Neural progenitor cell (in vitro differentiated cells): ENCODE measurements around the gene GRID1. TPM values are rescaled to one million over a fixed set of nuclear protein-coding genes. Genes with fewer than 3 reads are reported as not detected.

Source experiments
- DNase-seq: peaks from one replicate; pipeline ENCODE4 v3.0.0-alpha.2; 2016; ENCODE audit warnings: low spot score
- H2AFZ ChIP-seq: fragments of 200-600 bp; sonication (generic); replicated peaks from 2 replicates; pipeline ENCODE4 v1.6.1; 2016; ENCODE audit warnings: antibody characterized with exemption
- H3F3A ChIP-seq: fragments of 200-600 bp; sonication (generic); 2 replicates; pipeline ENCODE4 v1.6.1; 2016; ENCODE audit warnings: antibody characterized with exemption, low read depth
- H3K27ac ChIP-seq: fragments of 200-600 bp; sonication (generic); 2 replicates; pipeline ENCODE4 v1.5.1; 2016; ENCODE audit warnings: mild to moderate bottlenecking
- H3K27me3 ChIP-seq: fragments of 200-600 bp; sonication (generic); 2 replicates; pipeline ENCODE4 v1.6.1; 2016; ENCODE audit warnings: mild to moderate bottlenecking, moderate library complexity
- H3K36me3 ChIP-seq: fragments of 200-600 bp; sonication (generic); 2 replicates; pipeline ENCODE4 v1.5.1; 2016
- H3K4me1 ChIP-seq: fragments of 200-600 bp; sonication (generic); 2 replicates; pipeline ENCODE4 v1.6.1; 2016; ENCODE audit warnings: mixed run types
- H3K4me2 ChIP-seq: fragments of 200-600 bp; sonication (generic); 2 replicates; pipeline ENCODE4 v1.6.1; 2016
- H3K4me3 ChIP-seq: fragments of 200-600 bp; sonication (generic); 2 replicates; pipeline ENCODE4 v1.5.1; 2016
- H3K79me2 ChIP-seq: fragments of 200-600 bp; sonication (generic); 2 replicates; pipeline ENCODE4 v1.6.1; 2016; ENCODE audit warnings: low read depth
- H3K9ac ChIP-seq: fragments of 200-600 bp; sonication (generic); 2 replicates; pipeline ENCODE4 v1.6.1; 2016
- H3K9me3 ChIP-seq: fragments of 200-600 bp; sonication (generic); 2 replicates; pipeline ENCODE4 v1.5.1; 2016; ENCODE audit warnings: low read depth
- H4K20me1 ChIP-seq: fragments of 200-600 bp; sonication (generic); 2 replicates; pipeline ENCODE4 v1.6.1; 2016; ENCODE audit warnings: low read depth
- H3K27ac Mint-ChIP-seq: 3 replicates; pipeline ENCODE4 v1.8.0; 2021; ENCODE audit warnings: mixed read lengths
- H3K27me3 Mint-ChIP-seq: 2 replicates; pipeline ENCODE4 v1.8.0; 2022; ENCODE audit warnings: low read depth, mild to moderate bottlenecking, inconsistent platforms, moderate library complexity, mixed read lengths; ENCODE audit not compliant: insufficient read depth
- H3K36me3 Mint-ChIP-seq: 3 replicates; pipeline ENCODE4 v1.8.0; 2021; ENCODE audit warnings: mixed read lengths
- H3K4me1 Mint-ChIP-seq: 3 replicates; pipeline ENCODE4 v1.8.0; 2021; ENCODE audit warnings: mixed read lengths
- H3K4me3 Mint-ChIP-seq: 3 replicates; pipeline ENCODE4 v1.8.0; 2021; ENCODE audit warnings: mild to moderate bottlenecking, moderate library complexity, mixed read lengths
- H3K9me3 Mint-ChIP-seq: 3 replicates; pipeline ENCODE4 v1.8.0; 2020; ENCODE audit warnings: mixed read lengths
- CTCF ChIP-seq: fragments of 200-600 bp; sonication (generic); IDR thresholded peaks from 2 replicates; pipeline ENCODE4 v1.5.1; 2017; ENCODE audit warnings: antibody characterized with exemption, mild to moderate bottlenecking
- EZH2 ChIP-seq: fragments of 200-600 bp; sonication (generic); IDR thresholded peaks from 2 replicates; pipeline ENCODE4 v1.6.1; 2017; ENCODE audit warnings: antibody characterized with exemption, mild to moderate bottlenecking, moderate library complexity
- EZH2phosphoT487 ChIP-seq: fragments of 200-600 bp; sonication (generic); IDR thresholded peaks from 2 replicates; pipeline ENCODE4 v1.6.1; 2017; ENCODE audit warnings: antibody characterized with exemption
- total RNA-seq: library from RNA; depleted of rRNA; stranded (reverse); fragments of >200 nt; gene quantifications from 2 replicates; pipeline ENCODE4 v1.2.3, GENCODE V29; 2015; ENCODE audit warnings: low replicate concordance

The GRID1 gene
- total RNA-seq, 1 donor from 2014 or later, result not detected

- H4K20me1 ChIP-seq, result no peaks in the 10 kb centered on the region
- H3K4me1 Mint-ChIP-seq, result peaks cover 19% of the 10 kb centered on the region
These were observed 29.4 kb downstream of the GRID1 start for GRCh38 chr10:86337121-86337601.

GRCh38 chr10:86336341-86336740, 30.3 kb downstream of the GRID1 start:
- no peak overlapping the region for H3K9ac ChIP-seq
- H3K27ac ChIP-seq, result no peak overlapping the region
- no peaks in the 10 kb centered on the region for H3K27me3 ChIP-seq
- peaks cover 19% of the 10 kb centered on the region for H3K4me1 Mint-ChIP-seq
- no peaks in the 10 kb centered on the region for H3K36me3 Mint-ChIP-seq
- H3K36me3 ChIP-seq, result no peaks in the 10 kb centered on the region
- peaks cover 10% of the 10 kb centered on the region for H3K4me1 ChIP-seq
- H3K4me3 ChIP-seq, result no peak overlapping the region
- H3K9me3 Mint-ChIP-seq, result no peaks in the 10 kb centered on the region
- no peak overlapping the region for H3K27ac Mint-ChIP-seq
- H3K4me2 ChIP-seq, result no peak overlapping the region
- no peaks in the 10 kb centered on the region for H3K9me3 ChIP-seq
- no peaks in the 10 kb centered on the region for H3F3A ChIP-seq
- no peak for TF ChIP-seq EZH2phosphoT487
- no peak for TF ChIP-seq CTCF
- TF ChIP-seq EZH2, result no peak
- H3K79me2 ChIP-seq, result no peaks in the 10 kb centered on the region
- H3K27me3 Mint-ChIP-seq, result peaks cover 15% of the 10 kb centered on the region
- H2AFZ ChIP-seq, result no peak overlapping the region
- DNase-seq, result no peak
- H3K4me3 Mint-ChIP-seq, result no peak overlapping the region
- H4K20me1 ChIP-seq, result no peaks in the 10 kb centered on the region

More at GRCh38 chr10:86337121-86337601, 29.4 kb downstream of the GRID1 start:
- H3K27me3 ChIP-seq, result no peaks in the 10 kb centered on the region
- peaks cover 15% of the 10 kb centered on the region for H3K27me3 Mint-ChIP-seq
- H3K9me3 ChIP-seq, result no peaks in the 10 kb centered on the region
- H3K4me3 Mint-ChIP-seq, result no peak overlapping the region
- H3K36me3 ChIP-seq, result no peaks in the 10 kb centered on the region
- H3K4me3 ChIP-seq, result no peak overlapping the region
- H3K27ac ChIP-seq, result no peak overlapping the region
- no peak overlapping the region for H3K4me2 ChIP-seq
- H3K79me2 ChIP-seq, result no peaks in the 10 kb centered on the region
- no peak overlapping the region for H2AFZ ChIP-seq
- H3K36me3 Mint-ChIP-seq, result no peaks in the 10 kb centered on the region
- no peaks in the 10 kb centered on the region for H3K9me3 Mint-ChIP-seq
- H3F3A ChIP-seq, result no peaks in the 10 kb centered on the region
- H3K9ac ChIP-seq, result no peak overlapping the region
- no peak for TF ChIP-seq EZH2phosphoT487
- TF ChIP-seq EZH2, result no peak
- no peak for TF ChIP-seq CTCF
- H3K27ac Mint-ChIP-seq, result no peak overlapping the region
- DNase-seq, result no peak
- peaks cover 13% of the 10 kb centered on the region for H3K4me1 ChIP-seq

GRCh38 chr10:86335831-86336230, 30.8 kb downstream of the GRID1 start:
- H3K9ac ChIP-seq, result no peak overlapping the region
- TF ChIP-seq CTCF, result no peak
- no peak for TF ChIP-seq EZH2phosphoT487
- no peaks in the 10 kb centered on the region for H4K20me1 ChIP-seq
- H3K79me2 ChIP-seq, result no peaks in the 10 kb centered on the region
- H3K4me1 ChIP-seq, result peaks cover 5% of the 10 kb centered on the region
- no peak overlapping the region for H3K4me2 ChIP-seq
- no peak overlapping the region for H2AFZ ChIP-seq
- DNase-seq, result no peak
- no peaks in the 10 kb centered on the region for H3K27me3 ChIP-seq
- Mint-ChIP-seq H3K9me3 (no peaks in the 10 kb centered on the region), H3K4me1 (peaks cover 15% of the 10 kb centered on the region), H3K4me3 (no peak overlapping the region), H3K27me3 (peaks cover 13% of the 10 kb centered on the region), H3K36me3 (no peaks in the 10 kb centered on the region), H3K27ac (no peak overlapping the region)
- no peak overlapping the region for H3K27ac ChIP-seq
- H3K4me3 ChIP-seq, result no peak overlapping the region
- H3K36me3 ChIP-seq, result no peaks in the 10 kb centered on the region
- H3F3A ChIP-seq, result no peaks in the 10 kb centered on the region
- H3K9me3 ChIP-seq, result no peaks in the 10 kb centered on the region
